HG03521 (cell line): ENCODE results near the gene FNDC3B.
"Not testable (repeated sequence)": the region's sequence is repeated elsewhere in the genome, so short reads cannot be mapped to it uniquely, and the experiment has no call there.

Experiments
- ATAC-seq: cut with Tn5 transposase; IDR thresholded peaks from one replicate; pipeline ENCODE4 v1.9.1; 2021; ENCODE audit warnings: mild to moderate bottlenecking, moderate library complexity; ENCODE audit not compliant: unreplicated experiment

FNDC3B gene

DNA sequence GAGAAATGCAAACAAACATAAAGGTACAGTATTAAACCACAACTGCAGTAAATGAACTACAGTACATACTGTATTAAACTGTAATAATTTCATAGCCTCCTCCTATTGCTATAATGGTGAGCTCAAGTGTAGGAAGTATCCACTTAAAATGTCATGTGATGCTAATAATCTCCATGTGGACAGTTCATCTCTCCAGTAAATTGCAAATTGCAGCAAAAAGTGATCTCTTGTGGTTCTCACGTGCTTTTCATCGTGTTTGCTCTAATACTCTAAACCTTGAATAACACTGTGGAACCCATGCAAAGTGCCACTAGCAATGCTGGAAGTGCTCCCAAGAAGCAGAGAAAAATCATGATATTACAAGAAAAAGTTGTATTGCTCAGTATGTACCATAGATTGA is 9.2 kb upstream of the FNDC3B start:
- ATAC-seq: no peak

DNA sequence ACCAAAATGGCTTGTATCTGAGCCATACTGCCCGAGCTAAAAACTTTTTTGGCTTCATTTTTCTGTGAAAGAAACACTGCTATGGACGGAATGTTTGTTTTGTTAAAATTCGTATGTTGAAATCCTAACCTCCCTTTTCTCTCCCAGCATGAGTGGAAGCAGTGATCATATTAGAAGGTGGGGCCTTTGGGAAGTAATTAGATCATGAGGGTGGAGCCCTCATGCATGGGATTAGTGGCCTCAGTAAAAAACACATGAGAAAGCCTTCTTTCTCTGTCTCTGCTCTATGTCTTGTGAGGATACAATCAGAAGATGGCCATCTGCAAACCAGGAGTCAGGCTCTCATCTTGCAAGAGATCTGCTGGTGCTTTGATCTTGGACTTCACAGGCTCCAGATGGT is 7.4 kb upstream of the FNDC3B start:
- no peak for ATAC-seq

DNA sequence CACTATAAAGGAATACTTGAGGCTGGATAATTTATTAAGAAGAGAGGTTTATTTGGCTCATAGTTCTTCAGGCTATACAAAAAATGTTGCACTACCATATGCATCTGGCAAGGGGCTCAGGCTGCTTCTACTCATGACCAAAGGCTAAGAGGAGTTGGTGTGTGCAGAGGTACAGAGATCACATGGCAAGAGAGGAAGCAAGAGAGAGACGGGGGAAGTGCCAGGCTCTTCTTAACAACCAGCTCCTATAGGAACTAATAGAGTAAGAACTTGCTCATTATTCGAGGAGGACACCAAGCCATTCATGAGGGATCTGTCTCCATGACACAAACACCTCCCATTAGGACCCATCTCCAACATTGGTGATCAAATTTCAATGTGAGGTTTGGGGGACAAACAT is 6.0 kb upstream of the FNDC3B start:
- no peak for ATAC-seq

- no peak for ATAC-seq
Measured at GRCh38 chr3:172034786-172035685, 4.3 kb upstream of the FNDC3B start.

DNA sequence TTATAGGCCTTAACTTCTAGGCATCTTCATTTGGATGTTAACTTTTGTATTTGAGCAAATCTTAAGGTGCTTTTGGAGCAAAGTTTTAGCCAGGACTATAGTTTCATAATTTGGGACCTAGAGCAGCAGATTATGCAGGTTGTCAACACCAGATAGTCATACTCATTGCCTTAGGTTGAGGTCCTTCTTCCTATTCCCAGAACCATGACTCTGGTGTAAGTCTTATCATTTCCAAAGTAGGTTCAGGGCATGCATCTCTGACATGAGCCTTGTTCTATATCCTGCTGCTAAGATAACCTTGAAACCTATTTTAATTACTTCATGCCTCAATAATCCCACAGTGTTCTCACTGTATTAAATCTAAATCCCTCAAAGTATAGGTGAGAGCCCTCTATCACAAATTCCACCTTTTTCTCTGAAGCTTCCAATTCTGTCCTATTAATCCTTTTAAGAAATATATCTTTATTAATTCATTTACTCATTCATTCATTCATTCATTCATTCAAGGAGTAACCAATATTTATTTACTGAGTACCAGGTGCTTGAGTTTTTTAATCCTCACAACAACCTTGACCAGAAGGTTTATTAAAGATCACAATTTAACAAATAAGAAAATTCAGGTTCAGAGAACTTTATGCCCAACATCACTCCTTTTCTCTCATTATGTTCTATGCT is 2.7 kb upstream of the FNDC3B start:
- no peak for ATAC-seq

DNA sequence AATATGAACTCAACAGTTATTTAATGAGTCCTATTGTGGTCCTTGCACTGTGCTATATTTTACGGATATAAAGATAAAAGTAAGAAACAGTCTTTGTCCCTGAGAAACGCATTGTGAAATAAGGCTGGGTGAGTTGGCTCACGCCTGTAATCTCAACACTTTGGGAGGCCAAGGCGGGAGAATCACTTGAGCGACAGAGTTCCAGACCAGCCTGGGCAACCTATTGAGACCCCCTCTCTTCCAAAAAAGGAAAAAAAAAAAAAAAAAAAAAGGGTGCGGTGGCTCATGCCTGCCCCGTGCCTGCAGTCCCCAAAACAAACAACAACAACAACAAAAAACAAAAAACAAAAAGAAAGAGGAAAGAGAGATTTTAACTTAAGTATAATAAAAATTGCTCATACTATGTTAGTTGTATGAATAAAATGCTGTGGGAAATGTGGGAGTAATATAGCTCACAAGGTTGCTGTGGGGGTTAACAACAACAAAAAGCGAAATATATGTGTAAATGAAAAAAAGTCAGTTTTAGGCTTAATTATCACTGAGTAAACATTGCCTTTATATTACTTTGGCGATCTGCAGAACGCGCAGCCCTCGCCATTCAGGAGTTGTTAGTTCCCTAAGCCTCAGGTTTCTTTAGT is 461 bp upstream of the FNDC3B start:
- ATAC-seq: no peak

- no peak for ATAC-seq
Measured at GRCh38 chr3:172040078-172040980, 951 bp downstream of the FNDC3B start.

DNA sequence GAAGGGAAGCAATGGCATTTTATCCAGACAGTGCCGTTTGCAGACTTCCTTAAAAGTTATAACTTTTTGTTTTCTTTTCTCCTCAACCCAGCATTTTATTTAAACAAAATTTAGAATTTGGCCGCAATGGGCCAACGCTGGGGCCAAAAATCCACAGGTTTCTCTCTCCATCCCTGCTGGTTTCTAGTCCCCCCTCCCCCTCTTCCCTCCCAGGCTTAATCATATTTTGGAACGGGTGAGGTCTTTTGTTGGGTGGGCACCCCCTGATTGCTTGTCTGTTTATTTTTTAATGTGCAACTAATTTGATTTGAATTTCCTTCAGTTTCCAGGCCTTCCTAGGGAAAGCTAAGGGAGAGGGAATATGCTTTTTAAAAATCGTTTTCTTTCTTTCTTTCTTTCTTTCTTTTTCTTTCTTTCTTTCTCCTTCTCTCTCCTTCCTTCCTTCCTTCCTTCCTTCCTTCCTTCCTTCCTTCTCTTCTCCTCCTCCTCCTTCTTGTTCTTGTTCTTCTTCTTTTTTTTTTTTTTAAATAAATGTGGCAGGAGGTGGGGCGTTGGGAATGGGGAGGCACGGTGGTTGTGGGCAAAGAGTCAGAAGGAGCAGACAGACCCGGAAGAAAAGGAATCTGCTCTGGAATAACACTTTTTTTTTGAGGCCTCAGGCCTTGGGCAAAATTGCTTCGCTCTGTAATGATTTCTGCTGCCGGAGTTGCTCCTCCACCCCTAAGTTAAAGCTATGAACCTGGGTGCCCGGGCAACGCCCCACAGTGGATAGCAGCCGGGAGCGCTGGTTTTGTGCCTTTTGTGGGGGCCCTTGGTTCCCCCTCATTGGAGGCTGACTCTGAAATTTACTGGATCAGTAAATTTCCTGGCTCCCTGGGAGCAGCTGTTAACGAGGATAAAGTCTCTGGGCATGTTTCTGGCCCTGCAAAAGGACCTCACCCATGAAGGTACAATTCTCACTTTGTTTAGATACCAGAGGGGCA is 1.9 kb downstream of the FNDC3B start:
- no peak for ATAC-seq

DNA sequence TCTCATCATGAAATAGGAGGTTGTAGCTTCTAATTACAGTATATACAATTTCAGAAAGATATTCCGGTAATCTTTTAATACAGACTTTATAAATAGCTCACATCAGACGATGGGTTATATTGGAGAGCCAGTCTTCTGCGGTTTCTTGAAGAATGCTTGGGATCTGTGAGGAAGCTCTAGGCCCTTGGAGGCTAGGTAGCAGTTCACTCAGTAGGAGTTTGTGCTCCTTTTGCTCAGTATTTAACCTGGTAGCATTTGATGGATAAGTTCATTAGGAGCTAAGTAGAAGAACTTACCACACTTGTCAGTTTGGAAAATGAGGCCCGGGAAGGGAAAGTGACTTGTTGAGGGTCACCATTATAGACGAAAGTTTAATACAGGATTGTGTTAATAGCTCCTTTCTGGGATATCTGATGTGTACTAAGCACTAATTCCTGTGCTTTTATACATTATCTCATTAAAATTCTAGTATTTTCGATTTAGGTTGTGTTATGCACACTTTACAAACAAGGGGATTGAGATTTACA is 2.8 kb downstream of the FNDC3B start:
- ATAC-seq: no peak

DNA sequence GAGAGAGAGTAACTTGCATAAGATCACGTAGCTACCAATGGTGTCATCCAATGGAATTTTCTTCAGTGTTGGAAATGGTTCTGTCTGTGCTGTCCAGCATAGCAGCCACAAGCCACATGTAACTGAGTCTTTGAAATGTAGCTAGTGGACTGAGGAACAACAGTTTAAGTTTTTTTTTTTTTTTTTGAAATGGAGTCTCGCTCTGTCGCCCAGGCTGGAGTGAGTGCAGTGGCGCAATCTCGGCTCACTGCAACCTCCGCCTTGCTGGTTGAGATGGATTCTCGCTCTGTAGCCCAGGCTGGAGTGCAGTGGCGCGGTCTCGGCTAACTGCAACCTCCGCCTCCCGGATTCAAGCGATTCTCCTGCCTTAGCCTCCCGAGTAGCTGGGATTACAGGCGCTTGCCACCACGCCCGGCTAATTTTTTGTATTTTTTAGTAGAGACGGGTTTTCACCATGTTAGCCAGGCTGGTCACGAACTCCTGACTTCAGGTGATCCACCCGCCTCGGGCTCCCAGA is 3.3 kb downstream of the FNDC3B start:
- ATAC-seq: not testable (repeated sequence)

DNA sequence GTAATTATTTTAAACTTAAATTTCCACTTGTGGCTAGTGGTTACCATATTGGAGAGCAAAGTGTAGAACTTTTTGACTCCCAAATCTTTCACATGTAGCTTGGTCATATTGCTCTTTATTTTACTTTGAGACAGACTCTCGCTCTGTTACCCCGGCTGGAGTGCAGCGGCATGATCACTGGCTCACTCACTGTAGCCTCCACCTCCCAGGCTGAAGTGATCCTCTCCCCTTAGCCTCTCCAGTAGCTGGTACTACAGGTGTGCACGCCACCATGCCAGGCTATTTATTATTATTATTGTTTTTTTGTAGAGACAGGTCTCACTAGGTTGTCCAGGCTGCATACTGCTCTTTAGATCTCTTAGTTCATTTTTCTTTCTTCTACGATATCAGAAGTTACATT is 3.9 kb downstream of the FNDC3B start:
- ATAC-seq: no peak

- ATAC-seq: no peak
Measured at GRCh38 chr3:172043766-172044165, 4.4 kb downstream of the FNDC3B start.

GRCh38 chr3:172044833-172045585 is 5.6 kb downstream of the FNDC3B start:
- no peak for ATAC-seq

DNA sequence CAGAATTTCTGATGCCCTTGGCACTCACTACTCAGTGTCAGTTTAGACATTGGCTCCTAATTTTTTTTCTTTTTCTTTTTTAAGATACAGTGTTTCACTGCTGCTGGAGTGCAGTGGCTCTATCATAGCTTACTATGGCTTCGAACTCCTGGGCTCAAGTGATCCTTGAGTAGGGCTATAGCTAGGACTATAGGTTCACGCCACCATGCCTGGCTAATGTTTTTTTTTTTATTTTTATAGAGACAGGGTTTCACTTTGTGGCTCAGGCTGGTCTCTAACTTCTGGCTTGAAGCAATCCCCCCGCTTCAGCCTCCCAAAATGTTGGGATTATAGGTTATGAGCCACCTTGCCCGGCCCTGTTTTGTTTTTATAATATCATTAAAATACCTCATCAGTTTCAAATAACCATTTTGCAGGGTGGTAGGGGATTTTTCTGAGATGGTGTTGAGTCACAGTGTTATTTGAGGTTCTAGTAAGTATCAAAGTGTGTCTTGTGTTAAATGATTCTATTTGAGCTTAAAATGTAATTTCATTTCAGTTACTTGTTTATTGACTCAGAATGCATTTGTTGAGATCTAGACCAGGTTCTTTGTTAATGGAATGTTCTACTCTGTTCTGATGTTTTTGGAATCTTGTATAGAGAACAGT is 7.0 kb downstream of the FNDC3B start:
- no peak for ATAC-seq

- no peak for ATAC-seq
Measured at GRCh38 chr3:172047567-172048115, 8.3 kb downstream of the FNDC3B start.

GRCh38 chr3:172048599-172048998 is 9.2 kb downstream of the FNDC3B start:
- ATAC-seq: no peak

- no peak for ATAC-seq
Measured at GRCh38 chr3:172051310-172051956, 12.1 kb downstream of the FNDC3B start.
